ENCODE measurements around the gene LCE1D. TPM values are rescaled to one million over a fixed set of nuclear protein-coding genes. Genes with fewer than 3 reads are reported as not detected.

The LCE1D gene
- total RNA-seq, 1 experiment from 2014 or later = not detected

DNA sequence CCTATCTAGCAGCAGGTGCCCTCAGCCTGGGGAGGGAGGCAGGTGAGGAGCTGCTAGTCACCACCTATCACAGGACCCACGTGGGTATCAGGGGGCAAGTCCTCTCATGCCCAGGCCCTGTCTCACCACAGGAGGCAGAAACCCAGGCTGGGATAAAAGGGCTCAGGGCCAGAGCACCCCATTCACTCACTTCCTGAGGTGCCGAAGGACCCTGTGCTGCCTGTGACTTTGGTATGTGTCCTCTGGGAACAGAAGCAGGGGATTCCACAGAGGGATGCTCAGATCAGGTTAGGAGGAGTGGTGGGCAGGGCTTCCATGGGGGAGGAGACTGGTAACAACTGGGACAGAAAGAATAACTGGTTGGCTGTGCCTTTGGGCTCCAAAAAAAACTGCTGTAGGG, 10.4 kb upstream of the LCE1D start, which contains the start of gene LCE1E:
Gene LCE1E (plus strand): TSS at position 181 of the 400 bp plus-strand sequence. CDS start 1,043 bp downstream, outside the sequence.
- BruUV-seq (replicated peaks) = no TSS peak
- ChIA-PET CTCF (no interaction called here), POLR2A (interaction anchor here (0.6 kb wide), 1 partner anchor 30 kb away, joined by 3 read pairs; no protein-coding TSS in a partner anchor)
- TF ChIP-seq, protein P1, sequence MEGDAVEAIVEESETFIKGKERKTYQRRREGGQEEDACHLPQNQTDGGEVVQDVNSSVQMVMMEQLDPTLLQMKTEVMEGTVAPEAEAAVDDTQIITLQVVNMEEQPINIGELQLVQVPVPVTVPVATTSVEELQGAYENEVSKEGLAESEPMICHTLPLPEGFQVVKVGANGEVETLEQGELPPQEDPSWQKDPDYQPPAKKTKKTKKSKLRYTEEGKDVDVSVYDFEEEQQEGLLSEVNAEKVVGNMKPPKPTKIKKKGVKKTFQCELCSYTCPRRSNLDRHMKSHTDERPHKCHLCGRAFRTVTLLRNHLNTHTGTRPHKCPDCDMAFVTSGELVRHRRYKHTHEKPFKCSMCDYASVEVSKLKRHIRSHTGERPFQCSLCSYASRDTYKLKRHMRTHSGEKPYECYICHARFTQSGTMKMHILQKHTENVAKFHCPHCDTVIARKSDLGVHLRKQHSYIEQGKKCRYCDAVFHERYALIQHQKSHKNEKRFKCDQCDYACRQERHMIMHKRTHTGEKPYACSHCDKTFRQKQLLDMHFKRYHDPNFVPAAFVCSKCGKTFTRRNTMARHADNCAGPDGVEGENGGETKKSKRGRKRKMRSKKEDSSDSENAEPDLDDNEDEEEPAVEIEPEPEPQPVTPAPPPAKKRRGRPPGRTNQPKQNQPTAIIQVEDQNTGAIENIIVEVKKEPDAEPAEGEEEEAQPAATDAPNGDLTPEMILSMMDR (IDR thresholded peaks at IDR 0.05) = no peak
- TF ChIP-seq, protein P2, sequence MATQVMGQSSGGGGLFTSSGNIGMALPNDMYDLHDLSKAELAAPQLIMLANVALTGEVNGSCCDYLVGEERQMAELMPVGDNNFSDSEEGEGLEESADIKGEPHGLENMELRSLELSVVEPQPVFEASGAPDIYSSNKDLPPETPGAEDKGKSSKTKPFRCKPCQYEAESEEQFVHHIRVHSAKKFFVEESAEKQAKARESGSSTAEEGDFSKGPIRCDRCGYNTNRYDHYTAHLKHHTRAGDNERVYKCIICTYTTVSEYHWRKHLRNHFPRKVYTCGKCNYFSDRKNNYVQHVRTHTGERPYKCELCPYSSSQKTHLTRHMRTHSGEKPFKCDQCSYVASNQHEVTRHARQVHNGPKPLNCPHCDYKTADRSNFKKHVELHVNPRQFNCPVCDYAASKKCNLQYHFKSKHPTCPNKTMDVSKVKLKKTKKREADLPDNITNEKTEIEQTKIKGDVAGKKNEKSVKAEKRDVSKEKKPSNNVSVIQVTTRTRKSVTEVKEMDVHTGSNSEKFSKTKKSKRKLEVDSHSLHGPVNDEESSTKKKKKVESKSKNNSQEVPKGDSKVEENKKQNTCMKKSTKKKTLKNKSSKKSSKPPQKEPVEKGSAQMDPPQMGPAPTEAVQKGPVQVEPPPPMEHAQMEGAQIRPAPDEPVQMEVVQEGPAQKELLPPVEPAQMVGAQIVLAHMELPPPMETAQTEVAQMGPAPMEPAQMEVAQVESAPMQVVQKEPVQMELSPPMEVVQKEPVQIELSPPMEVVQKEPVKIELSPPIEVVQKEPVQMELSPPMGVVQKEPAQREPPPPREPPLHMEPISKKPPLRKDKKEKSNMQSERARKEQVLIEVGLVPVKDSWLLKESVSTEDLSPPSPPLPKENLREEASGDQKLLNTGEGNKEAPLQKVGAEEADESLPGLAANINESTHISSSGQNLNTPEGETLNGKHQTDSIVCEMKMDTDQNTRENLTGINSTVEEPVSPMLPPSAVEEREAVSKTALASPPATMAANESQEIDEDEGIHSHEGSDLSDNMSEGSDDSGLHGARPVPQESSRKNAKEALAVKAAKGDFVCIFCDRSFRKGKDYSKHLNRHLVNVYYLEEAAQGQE (IDR thresholded peaks at IDR 0.05; ENCODE audit: insufficient read depth in 1 of 2, low read depth in 2 of 2, low read length in 1 of 2) = no peak
- no peak for TF ChIP-seq SIN3A (IDR thresholded peaks at IDR 0.05; ENCODE audit: borderline replicate concordance, insufficient read depth, low read depth, low read length)
- no peak for TF ChIP-seq TCF7L2 (IDR thresholded peaks at IDR 0.05; ENCODE audit: low read depth, low read length)
- TF ChIP-seq POLR2AphosphoS5 (IDR thresholded peaks at IDR 0.05; ENCODE audit: low read depth, low read length) = no peak
- in situ Hi-C loops (cut with HindIII; ENCODE audit: low pct_unique_long_range_greater_than_20kb, low sequenced_read_pairs) (no loop called here), intact Hi-C loops (cut with micrococcal nuclease; ENCODE audit: unreplicated experiment) (no loop called here)
- no peak within 1 kb of the TSS for H3K27ac ChIP-seq (ENCODE audit: low read length)
- no peaks in the 10 kb centered on the region for H3K4me1 ChIP-seq (ENCODE audit: control insufficient read depth, insufficient read depth, low read length)
- no peaks in the 10 kb centered on the region for H3K9me3 ChIP-seq (ENCODE audit: control insufficient read depth, insufficient read depth, low read depth, low read length)
- H3K27me3 ChIP-seq (ENCODE audit: control insufficient read depth, insufficient read depth, low read length) = peaks cover 8% of the 10 kb centered on the region
- ATAC-seq = no peak
- DNase-seq (ENCODE audit: low read depth, low spot score) = no peak
- no peak within 1 kb of the TSS for H3K4me3 ChIP-seq (ENCODE audit: low read depth in 2 of 2, low read length in 2 of 2)
- H3K36me3 ChIP-seq (ENCODE audit: control insufficient read depth, insufficient read depth, low read length) = no peaks in the 10 kb centered on the region

DNA sequence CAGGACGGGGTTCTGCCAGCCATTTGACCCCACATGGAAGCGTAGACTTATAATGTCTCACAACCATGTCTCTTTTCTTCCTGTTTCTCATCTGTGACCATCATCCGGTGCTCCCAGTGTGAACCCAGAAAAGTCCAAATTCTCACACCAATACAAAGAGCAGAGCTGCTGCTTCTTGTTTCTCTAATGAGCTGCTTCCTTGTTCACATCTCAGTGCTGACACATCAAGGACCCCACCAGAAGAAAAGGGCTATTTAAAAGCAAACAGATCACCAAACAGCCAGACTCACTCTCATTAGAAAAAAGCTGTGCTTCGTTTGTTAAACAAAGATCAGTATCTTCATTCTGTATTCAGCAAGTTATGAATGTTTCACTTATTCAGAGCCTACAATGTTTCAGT, 835 bp upstream of the LCE1D start:
- no TSS peak for BruUV-seq (replicated peaks)
- no peaks in the 10 kb centered on the region for H3K36me3 ChIP-seq (ENCODE audit: control insufficient read depth, insufficient read depth, low read length)
- no peaks in the 10 kb centered on the region for H3K9me3 ChIP-seq (ENCODE audit: control insufficient read depth, insufficient read depth, low read depth, low read length)
- POLR2A ChIA-PET = no interaction called here
- TF ChIP-seq, protein P2 (IDR thresholded peaks at IDR 0.05; ENCODE audit: insufficient read depth in 1 of 2, low read depth in 2 of 2, low read length in 1 of 2) = no peak
- TF ChIP-seq, protein P1 (IDR thresholded peaks at IDR 0.05) = no peak
- in situ Hi-C loops (cut with HindIII; ENCODE audit: low pct_unique_long_range_greater_than_20kb, low sequenced_read_pairs) (no loop called here), intact Hi-C loops (cut with micrococcal nuclease; ENCODE audit: unreplicated experiment) (no loop called here)
- no peak overlapping the region for H3K27ac ChIP-seq (ENCODE audit: low read length)
- CTCF ChIA-PET = no interaction called here
- peaks cover 2% of the 10 kb centered on the region; the same call in 1 of the 2 replicates for H3K27me3 ChIP-seq (ENCODE audit: control insufficient read depth, insufficient read depth, low read length)
- no peak for ATAC-seq
- no peak overlapping the region for H3K4me3 ChIP-seq (ENCODE audit: low read depth in 2 of 2, low read length in 2 of 2)
- no peak for DNase-seq (ENCODE audit: low read depth, low spot score)
- no peaks in the 10 kb centered on the region for H3K4me1 ChIP-seq (ENCODE audit: control insufficient read depth, insufficient read depth, low read length)
